ENCODE measurements around the gene NDST1. TPM values are rescaled to one million over a fixed set of nuclear protein-coding genes. Genes with fewer than 3 reads are reported as not detected.

Gene NDST1
- total and polyA plus RNA-seq, 8 donors, result 52.2 to 100 (median 71.3) TPM

DNA sequence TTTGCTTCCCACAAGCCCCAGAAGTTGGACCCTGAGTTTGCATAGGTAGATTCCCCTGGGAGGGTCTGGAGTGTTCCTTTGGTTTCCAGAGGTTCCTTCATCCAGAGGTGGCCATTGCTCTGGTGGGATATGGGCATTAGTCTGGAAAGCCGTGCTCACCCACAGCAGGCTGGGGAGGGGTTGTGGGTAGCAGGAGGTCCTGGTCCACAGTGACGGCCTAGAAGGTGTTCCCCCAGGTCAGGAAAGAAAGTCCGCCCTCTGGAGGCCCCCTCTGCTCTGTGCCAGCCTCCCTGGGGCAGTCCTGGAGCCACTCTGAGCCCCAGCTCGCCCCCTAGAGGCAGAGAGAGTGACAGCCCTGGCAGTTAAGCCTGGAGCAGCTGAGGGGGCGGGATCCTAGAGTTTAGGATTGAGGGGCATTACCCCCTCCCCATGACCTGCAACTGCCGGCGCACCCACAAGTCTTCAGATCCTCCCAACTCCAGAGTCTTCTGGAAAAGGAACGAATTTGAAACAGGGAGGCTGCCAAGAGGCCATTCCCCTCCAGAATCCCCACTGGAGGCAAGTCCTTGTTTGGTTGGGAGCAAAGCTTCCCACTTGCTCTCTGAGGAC is 36.8 kb downstream of the NDST1 start:
- intact Hi-C loops (cut with DNase I), result loop anchor here in 1 of 2 donors (5.0 kb wide), 1 partner anchor 87 kb away; no protein-coding TSS in a partner anchor
- ATAC-seq, result peak; percentile 84

DNA sequence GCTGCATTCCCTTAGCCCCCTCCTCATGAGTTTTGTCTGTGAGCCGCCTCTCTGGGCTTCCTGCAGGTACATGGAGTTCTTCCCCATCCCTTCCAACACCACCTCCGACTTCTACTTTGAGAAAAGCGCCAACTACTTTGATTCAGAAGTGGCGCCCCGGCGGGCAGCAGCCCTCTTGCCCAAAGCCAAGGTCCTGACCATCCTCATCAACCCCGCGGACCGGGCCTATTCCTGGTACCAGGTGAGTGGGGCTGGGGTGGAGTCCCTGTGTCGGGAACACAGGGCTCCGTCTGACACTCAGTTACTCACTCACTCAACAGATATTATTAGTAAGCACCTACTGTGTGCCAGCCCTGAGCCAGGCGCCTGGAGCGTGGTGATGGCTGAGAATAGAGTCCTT is 37.3 kb downstream of the NDST1 start:
- TF ChIP-seq CTCF (IDR thresholded peaks at IDR 0.05), result no peak
- no peak overlapping the region for H3K4me3 ChIP-seq
- no peak for DNase-seq
- peaks cover 4 to 38% of the 10 kb centered on the region in 2 donors for H3K4me1 ChIP-seq
- H3K27me3 ChIP-seq, result no peaks in the 10 kb centered on the region
- intact Hi-C loops (cut with DNase I), result no loop called here
- H3K9me3 ChIP-seq, result no peaks in the 10 kb centered on the region
- ATAC-seq, result no peak
- peaks cover 0 to 94% of the 10 kb centered on the region in 2 donors for H3K36me3 ChIP-seq
- H3K27ac ChIP-seq, result no peak overlapping the region

More for the DNA sequence above, 36.8 kb downstream of the NDST1 start:
- Histone ChIP-seq H3K4me1 (peaks cover 4 to 42% of the 10 kb centered on the region in 2 donors), H3K27ac (no peak overlapping the region), H3K9me3 (no peaks in the 10 kb centered on the region), H3K36me3 (peaks cover 0 to 94% of the 10 kb centered on the region in 2 donors), H3K4me3 (no peak overlapping the region), H3K27me3 (no peaks in the 10 kb centered on the region)
- peak in 3 of 4 donors; percentile 59 to 89 (median 78) for DNase-seq
- peak; percentile 85 to 90 for TF ChIP-seq CTCF (IDR thresholded peaks at IDR 0.05)

DNA sequence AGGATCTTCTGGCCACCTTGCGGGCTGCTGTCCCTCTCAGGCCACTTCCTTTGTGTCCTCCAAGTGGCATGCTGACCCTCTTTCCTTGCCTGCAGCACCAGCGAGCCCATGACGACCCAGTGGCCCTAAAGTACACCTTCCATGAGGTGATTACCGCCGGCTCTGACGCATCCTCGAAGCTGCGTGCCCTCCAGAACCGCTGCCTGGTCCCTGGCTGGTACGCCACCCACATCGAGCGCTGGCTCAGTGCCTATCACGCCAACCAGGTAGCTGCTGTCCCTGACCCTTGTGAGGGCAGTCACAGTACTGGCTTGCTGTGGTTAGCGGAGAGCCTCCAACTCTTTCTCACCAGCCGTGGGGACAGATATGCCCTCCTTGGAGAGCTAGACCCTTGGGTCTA is 40.2 kb downstream of the NDST1 start:
- Histone ChIP-seq H3K27me3 (no peaks in the 10 kb centered on the region), H3K4me3 (no peak overlapping the region), H3K9me3 (no peaks in the 10 kb centered on the region), H3K4me1 (peaks cover 0 to 12% of the 10 kb centered on the region in 2 donors), H3K36me3 (peaks cover 0 to 95% of the 10 kb centered on the region in 2 donors), H3K27ac (no peak overlapping the region)
- TF ChIP-seq CTCF (IDR thresholded peaks at IDR 0.05), result no peak
- ATAC-seq (no peak), DNase-seq (no peak)
- intact Hi-C loops (cut with DNase I), result no loop called here

- Histone ChIP-seq H3K9me3 (no peaks in the 10 kb centered on the region), H3K27me3 (no peaks in the 10 kb centered on the region), H3K4me1 (peaks cover 0 to 4% of the 10 kb centered on the region in 2 donors), H3K4me3 (no peak overlapping the region), H3K27ac (no peak overlapping the region), H3K36me3 (peaks cover 0 to 100% of the 10 kb centered on the region in 2 donors)
- TF ChIP-seq CTCF (IDR thresholded peaks at IDR 0.05), result no peak
- ATAC-seq (no peak), DNase-seq (no peak)
- intact Hi-C loops (cut with DNase I), result no loop called here
These were observed 41.8 kb downstream of the NDST1 start for GRCh38 chr5:150549735-150550134.

DNA sequence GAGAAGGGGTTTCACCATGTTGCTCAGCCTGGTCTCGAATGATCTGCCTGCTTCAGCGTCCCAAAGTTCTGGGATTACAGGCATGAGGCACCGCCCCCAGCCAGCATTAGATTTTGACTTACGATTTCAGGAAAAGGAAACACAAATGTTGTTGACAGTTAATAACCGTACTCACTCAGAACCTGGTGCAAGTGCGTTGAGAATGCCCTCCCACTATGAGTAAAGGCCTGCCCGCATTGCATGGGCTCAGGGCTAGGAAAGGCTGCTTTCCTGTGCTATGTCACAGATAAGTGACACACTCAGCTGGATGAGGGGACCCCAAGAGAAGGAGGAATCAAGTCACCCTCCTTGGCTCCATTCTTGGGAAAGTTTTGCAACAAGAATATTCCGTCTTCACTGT is 42.4 kb downstream of the NDST1 start:
- no peak for TF ChIP-seq CTCF (IDR thresholded peaks at IDR 0.05)
- no peaks in the 10 kb centered on the region for H3K27me3 ChIP-seq
- H3K27ac ChIP-seq, result no peak overlapping the region
- H3K36me3 ChIP-seq, result peaks cover 0 to 100% of the 10 kb centered on the region in 2 donors
- intact Hi-C loops (cut with DNase I), result no loop called here
- no peak overlapping the region for H3K4me3 ChIP-seq
- H3K4me1 ChIP-seq, result no peaks in the 10 kb centered on the region
- ATAC-seq (no peak), DNase-seq (no peak)
- H3K9me3 ChIP-seq, result no peaks in the 10 kb centered on the region
